Neural cell (in vitro differentiated cells): ENCODE measurements around the gene CC2D1A. TPM values are rescaled to one million over a fixed set of nuclear protein-coding genes. Genes with fewer than 3 reads are reported as not detected.

Experiments
- H2AFZ ChIP-seq: fragments of 200-600, 300-800 bp; sonication (generic), shearing (Covaris generic); 2 replicates; pipeline ENCODE4 v1.6.0; 2014; ENCODE audit warnings: low read depth, mild to moderate bottlenecking, antibody characterized with exemption, low read length, moderate library complexity
- H3F3A ChIP-seq: fragments of 200-600 bp; shearing (Covaris generic); 2 replicates; pipeline ENCODE4 v1.6.1; 2016; ENCODE audit warnings: mild to moderate bottlenecking, moderate library complexity, mixed read lengths, antibody characterized with exemption, low read length; ENCODE audit not compliant: insufficient read depth, poor library complexity, severe bottlenecking
- H3K27ac ChIP-seq: fragments of 200-600, 300-800 bp; sonication (generic), shearing (Covaris generic); 2 replicates; pipeline ENCODE4 v1.5.1; 2014; ENCODE audit warnings: mild to moderate bottlenecking, low read length, moderate library complexity
- H3K27me3 ChIP-seq: fragments of 300-800, 200-600 bp; sonication (generic), shearing (Covaris generic); 2 replicates; pipeline ENCODE4 v1.6.0; 2014; ENCODE audit warnings: mild to moderate bottlenecking, low read depth, low read length, moderate library complexity; ENCODE audit not compliant: insufficient read depth
- H3K36me3 ChIP-seq: fragments of 300-800, 200-600 bp; sonication (generic), shearing (Covaris generic); 2 replicates; pipeline ENCODE4 v1.5.1; 2014; ENCODE audit warnings: mild to moderate bottlenecking, antibody characterized with exemption, low read length, moderate library complexity; ENCODE audit not compliant: insufficient read depth
- H3K4me2 ChIP-seq: fragments of 300-800, 200-600 bp; sonication (generic), shearing (Covaris generic); 2 replicates; pipeline ENCODE4 v1.6.0; 2014; ENCODE audit warnings: mild to moderate bottlenecking, low read length
- H3K4me3 ChIP-seq: fragments of 300-800, 200-600 bp; sonication (generic), shearing (Covaris generic); 2 replicates; pipeline ENCODE4 v1.5.1; 2014; ENCODE audit warnings: mild to moderate bottlenecking, low read length, moderate library complexity
- H3K79me2 ChIP-seq: fragments of 200-600 bp; shearing (Covaris generic); replicated peaks from 2 replicates; pipeline ENCODE4 v1.6.0; 2014; ENCODE audit warnings: mild to moderate bottlenecking, low read length, moderate library complexity; ENCODE audit not compliant: insufficient read depth
- H3K9ac ChIP-seq: fragments of 300-800, 200-600 bp; sonication (generic), shearing (Covaris generic); 2 replicates; pipeline ENCODE4 v1.6.1; 2016; ENCODE audit warnings: mild to moderate bottlenecking, low read length, mixed read lengths
- H3K9me2 ChIP-seq: fragments of 200-600 bp; shearing (Covaris generic); 2 replicates; pipeline ENCODE4 v1.6.1; 2016; ENCODE audit warnings: mild to moderate bottlenecking, low read length, mixed read lengths; ENCODE audit not compliant: insufficient read depth
- H3K9me3 ChIP-seq: fragments of 200-600, 300-800 bp; sonication (generic), shearing (Covaris generic); 2 replicates; pipeline ENCODE4 v1.6.1; 2016; ENCODE audit warnings: mild to moderate bottlenecking, mixed run types, low read length, moderate library complexity, mixed read lengths
- H4K20me1 ChIP-seq: fragments of 200-600 bp; shearing (Covaris generic); 2 replicates; pipeline ENCODE4 v1.6.1; 2016; ENCODE audit warnings: mild to moderate bottlenecking, mixed run types; ENCODE audit not compliant: insufficient read depth
- CTCF ChIP-seq: fragments of 450-650 bp; IDR thresholded peaks from 2 replicates; pipeline ENCODE4 v1.5.1; 2014; ENCODE audit warnings: antibody characterized with exemption, mild to moderate bottlenecking, moderate library complexity; ENCODE audit not compliant: poor library complexity, severe bottlenecking
- EP300 ChIP-seq: fragments of 450-650 bp; conservative IDR thresholded peaks from 2 replicates; pipeline ENCODE4 v1.6.1; 2014; ENCODE audit warnings: antibody characterized with exemption, mild to moderate bottlenecking, moderate library complexity; ENCODE audit not compliant: poor library complexity, severe bottlenecking
- EZH2 ChIP-seq: fragments of 200-600, 300-800 bp; shearing (Covaris generic), sonication (generic); IDR thresholded peaks from 2 replicates; pipeline ENCODE4 v1.6.1; 2014; ENCODE audit warnings: antibody characterized with exemption, low read length, borderline replicate concordance, mild to moderate bottlenecking; ENCODE audit not compliant: insufficient read depth, poor library complexity, severe bottlenecking
- MXI1 ChIP-seq: fragments of 450-650 bp; conservative IDR thresholded peaks from 2 replicates; pipeline ENCODE4 v1.6.1; 2014; ENCODE audit warnings: antibody characterized with exemption, mild to moderate bottlenecking; ENCODE audit not compliant: poor library complexity, severe bottlenecking
- POLR2AphosphoS5 ChIP-seq: IDR thresholded peaks from 2 replicates; pipeline ENCODE4 v1.6.1; 2012
- RAD21 ChIP-seq: fragments of 450-650 bp; conservative IDR thresholded peaks from 2 replicates; pipeline ENCODE4 v1.6.1; 2014; ENCODE audit warnings: antibody characterized with exemption, mild to moderate bottlenecking, moderate library complexity
- REST ChIP-seq: IDR thresholded peaks from 2 replicates; pipeline ENCODE4 v1.6.1; 2012; ENCODE audit warnings: borderline replicate concordance
- SMC3 ChIP-seq: fragments of 450-650 bp; conservative IDR thresholded peaks from 2 replicates; pipeline ENCODE4 v1.6.1; 2014; ENCODE audit warnings: antibody characterized with exemption, mild to moderate bottlenecking, moderate library complexity; ENCODE audit not compliant: poor library complexity
- TAF1 ChIP-seq: IDR thresholded peaks from 2 replicates; pipeline ENCODE4 v1.6.1; 2012; ENCODE audit warnings: low read depth
- polyA plus RNA-seq: library from polyadenylated mRNA; depleted of rRNA; stranded (reverse); fragments of >200 nt; gene quantifications from 2 replicates; pipeline ENCODE4 v1.2.3, GENCODE V29; 2014

The CC2D1A gene
- polyA plus RNA-seq, 1 donor from 2014 or later = 24.5 TPM

GRCh38 chr19:13861392-13861713 is 44.6 kb upstream of the CC2D1A start:
- Histone ChIP-seq H3K27me3 (no peaks in the 10 kb centered on the region), H3K4me2 (no peak overlapping the region), H2AFZ (no peak overlapping the region), H3K79me2 (no peaks in the 10 kb centered on the region), H4K20me1 (no peaks in the 10 kb centered on the region), H3K9me3 (no peaks in the 10 kb centered on the region), H3F3A (no peaks in the 10 kb centered on the region), H3K9ac (no peak overlapping the region), H3K36me3 (no peaks in the 10 kb centered on the region), H3K9me2 (no peaks in the 10 kb centered on the region), H3K4me3 (no peak overlapping the region), H3K27ac (no peak overlapping the region)
- TF ChIP-seq SMC3 (no peak), TAF1 (no peak), MXI1 (no peak), EP300 (no peak), POLR2AphosphoS5 (no peak), RAD21 (no peak)

GRCh38 chr19:13861714-13862531 is 44.1 kb upstream of the CC2D1A start:
- H3K9me3 ChIP-seq = no peaks in the 10 kb centered on the region
- no peaks in the 10 kb centered on the region for H3K27me3 ChIP-seq
- H2AFZ ChIP-seq = no peak overlapping the region
- no peaks in the 10 kb centered on the region for H3K36me3 ChIP-seq
- H3K4me3 ChIP-seq = peak overlapping the region; percentile 28
- H3K9ac ChIP-seq = no peak overlapping the region
- no peaks in the 10 kb centered on the region for H3F3A ChIP-seq
- no peaks in the 10 kb centered on the region for H3K79me2 ChIP-seq
- H3K9me2 ChIP-seq = no peaks in the 10 kb centered on the region
- no peak overlapping the region for H3K4me2 ChIP-seq
- H4K20me1 ChIP-seq = no peaks in the 10 kb centered on the region
- TF ChIP-seq RAD21 (peak; percentile 83), CTCF (peak; percentile 90), MXI1 (no peak), SMC3 (peak; percentile 83)
- H3K27ac ChIP-seq = no peak overlapping the region

GRCh38 chr19:13864046-13864666 is 41.8 kb upstream of the CC2D1A start:
- H3K9me2 ChIP-seq = no peaks in the 10 kb centered on the region
- H3K9me3 ChIP-seq = no peaks in the 10 kb centered on the region
- TF ChIP-seq EP300 (no peak), SMC3 (no peak), EZH2 (no peak), RAD21 (no peak), CTCF (no peak), MXI1 (no peak), TAF1 (no peak), REST (no peak), POLR2AphosphoS5 (no peak)
- H3K27ac ChIP-seq = no peak overlapping the region
- H3F3A ChIP-seq = no peaks in the 10 kb centered on the region
- H3K36me3 ChIP-seq = no peaks in the 10 kb centered on the region
- no peak overlapping the region for H3K4me3 ChIP-seq
- H3K4me2 ChIP-seq = no peak overlapping the region
- peaks cover 3% of the 10 kb centered on the region for H3K79me2 ChIP-seq
- H2AFZ ChIP-seq = no peak overlapping the region
- no peaks in the 10 kb centered on the region for H3K27me3 ChIP-seq
- no peaks in the 10 kb centered on the region for H4K20me1 ChIP-seq
- H3K9ac ChIP-seq = no peak overlapping the region
